HEK293T (cell line): ENCODE measurements around the gene MADCAM1.

Experiments
- CTBP1 ChIP-seq: fragments of 450-650 bp; IDR thresholded peaks from 2 replicates; pipeline ENCODE4 v1.6.1; 2016; ENCODE audit warnings: borderline replicate concordance
- FOXM1 ChIP-seq: fragments of 450-650 bp; IDR thresholded peaks from 2 replicates; pipeline ENCODE4 v1.6.1; 2017; ENCODE audit warnings: mild to moderate bottlenecking, borderline replicate concordance
- LEF1 ChIP-seq: fragments of 450-650 bp; IDR thresholded peaks from 2 replicates; pipeline ENCODE4 v1.6.1; 2017; ENCODE audit warnings: mild to moderate bottlenecking, borderline replicate concordance
- SUZ12 ChIP-seq: fragments of 450-650 bp; IDR thresholded peaks from 2 replicates; pipeline ENCODE4 v1.6.1; 2016; ENCODE audit warnings: mild to moderate bottlenecking
- ZNF384 ChIP-seq: fragments of 450-650 bp; IDR thresholded peaks from 2 replicates; pipeline ENCODE4 v1.6.1; 2016

DNA sequence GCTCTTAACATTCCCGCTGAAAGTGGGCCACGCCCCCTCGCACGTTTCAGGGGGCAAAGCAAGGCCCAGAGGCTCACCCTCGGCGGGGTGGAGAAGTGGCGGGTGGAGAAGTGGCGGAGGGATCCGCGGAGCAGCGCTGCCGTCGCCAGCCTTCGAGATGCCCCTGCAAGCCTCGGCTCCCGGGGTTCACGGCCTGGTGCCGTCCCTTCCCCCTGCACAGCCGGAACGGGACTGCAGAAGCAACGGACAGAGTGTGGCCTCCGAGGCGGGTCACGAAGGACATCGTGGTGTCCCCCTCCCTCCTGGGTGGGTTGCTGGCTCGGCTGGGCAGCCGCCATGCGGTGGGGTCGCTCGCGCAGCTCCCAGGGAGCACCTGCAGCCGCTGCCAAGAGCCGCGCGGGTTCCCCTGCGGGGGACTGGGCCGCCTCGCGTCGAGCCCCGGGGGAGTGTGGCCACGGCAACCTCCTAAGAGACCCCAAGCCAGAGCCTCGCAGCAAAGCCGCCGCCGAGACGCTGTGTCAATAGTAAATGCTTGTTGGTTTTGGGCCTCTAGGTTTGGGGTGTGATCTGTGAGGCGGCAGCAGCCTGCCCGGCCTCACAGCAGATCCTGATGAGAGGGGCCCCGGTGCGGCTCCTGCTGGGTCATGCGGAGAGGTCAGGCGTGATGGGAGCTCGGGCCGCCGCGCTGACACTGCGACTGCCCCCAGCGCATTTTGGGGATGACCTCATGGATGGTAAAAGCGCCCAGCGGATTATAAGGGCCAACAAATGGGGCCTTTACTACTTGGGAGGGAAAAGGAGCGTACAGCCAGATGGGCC, 16.5 kb downstream of the MADCAM1 start:
- TF ChIP-seq SUZ12 (no peak), LEF1 (no peak), CTBP1 (no peak), ZNF384 (no peak), FOXM1 (no peak)
